Keratinocyte (primary cell): ENCODE results near the gene PLEKHA1. TPM values are rescaled to one million over a fixed set of nuclear protein-coding genes. Genes with fewer than 3 reads are reported as not detected.

Experiments used
- DNase-seq: peaks from one replicate; pipeline ENCODE4 v3.0.0-alpha.2; 2011; ENCODE audit warnings: low read depth, missing footprints, low spot score
- FAIRE-seq: peaks from 2 replicates; lab custom pipeline; 2011; peaks lifted over from hg19 to GRCh38; lab: Jason Lieb, UNC
- H2AFZ ChIP-seq: 2 replicates; pipeline ENCODE4 v1.6.0; 2012; ENCODE audit warnings: low read length, control low read depth, inconsistent platforms; ENCODE audit not compliant: control insufficient read depth
- H3K27ac ChIP-seq: 2 replicates; pipeline ENCODE4 v1.5.1; 2011; ENCODE audit warnings: low read length; ENCODE audit not compliant: control insufficient read depth, insufficient read depth
- H3K27me3 ChIP-seq: 3 replicates; pipeline ENCODE4 v1.6.0; 2011; ENCODE audit warnings: low read length; ENCODE audit not compliant: control insufficient read depth, insufficient read depth; ENCODE audit errors: extremely low read depth
- H3K36me3 ChIP-seq, 2 experiments: 2 replicates in 1 of 2; 3 replicates in 1 of 2; pipeline ENCODE4 v1.5.1; 2011; ENCODE audit warnings: low read length in 2 of 2, mild to moderate bottlenecking in 1 of 2; ENCODE audit not compliant: control insufficient read depth in 2 of 2, insufficient read depth in 2 of 2; ENCODE audit errors: extremely low read depth in 1 of 2
- H3K4me1 ChIP-seq: 3 replicates; pipeline ENCODE4 v1.5.1; 2011; ENCODE audit warnings: low read length; ENCODE audit not compliant: control insufficient read depth, insufficient read depth; ENCODE audit errors: extremely low read depth
- H3K4me2 ChIP-seq: 3 replicates; pipeline ENCODE4 v1.6.0; 2011; ENCODE audit warnings: low read depth, low read length; ENCODE audit not compliant: control insufficient read depth, insufficient read depth; ENCODE audit errors: extremely low read depth
- H3K4me3 ChIP-seq, 3 experiments: fragments of 200-600 bp in 1 of 3; sonication (generic) in 1 of 3; 2 replicates in 2 of 3; 3 replicates in 1 of 3; pipeline ENCODE4 v1.5.1; 2011 to 2016; ENCODE audit warnings: low read length in 3 of 3, mild to moderate bottlenecking in 3 of 3, control low read depth in 2 of 3, inconsistent platforms in 1 of 3, low read depth in 1 of 3, mixed read lengths in 1 of 3, mixed run types in 1 of 3, moderate library complexity in 1 of 3; ENCODE audit not compliant: control insufficient read depth in 2 of 3, insufficient read depth in 2 of 3; ENCODE audit errors: extremely low read depth in 1 of 3
- H3K79me2 ChIP-seq: 2 replicates; pipeline ENCODE4 v1.6.0; 2012; ENCODE audit warnings: low read length; ENCODE audit not compliant: control insufficient read depth, insufficient read depth
- H3K9ac ChIP-seq: 3 replicates; pipeline ENCODE4 v1.6.0; 2011; ENCODE audit warnings: low read length; ENCODE audit not compliant: control insufficient read depth, insufficient read depth; ENCODE audit errors: extremely low read depth
- H3K9me1 ChIP-seq: 3 replicates; pipeline ENCODE4 v1.6.0; 2011; ENCODE audit warnings: low read length; ENCODE audit not compliant: control insufficient read depth, insufficient read depth; ENCODE audit errors: extremely low read depth
- H3K9me3 ChIP-seq: 2 replicates; pipeline ENCODE4 v1.5.1; 2012; ENCODE audit warnings: low read depth, low read length; ENCODE audit not compliant: control insufficient read depth
- H4K20me1 ChIP-seq: 3 replicates; pipeline ENCODE4 v1.6.0; 2011; ENCODE audit warnings: low read length; ENCODE audit not compliant: control insufficient read depth, insufficient read depth; ENCODE audit errors: extremely low read depth
- CTCF ChIP-seq, 3 experiments: IDR thresholded peaks in 1 of 3; conservative IDR thresholded peaks in 1 of 3; optimal IDR thresholded peaks in 1 of 3; 2 replicates in 2 of 3; 3 replicates in 1 of 3; pipeline versions ENCODE3 to v1.5.1; 2011; ENCODE audit warnings: low read length in 3 of 3, mild to moderate bottlenecking in 3 of 3, moderate library complexity in 2 of 3, control low read depth in 1 of 3, inconsistent platforms in 1 of 3; ENCODE audit not compliant: insufficient read depth in 2 of 3; ENCODE audit errors: extremely low read depth in 1 of 3
- EZH2 ChIP-seq: IDR thresholded peaks from one replicate; pipeline ENCODE4 v1.6.1; 2012; ENCODE audit warnings: inconsistent platforms, mild to moderate bottlenecking, low read length, moderate library complexity
- dilution Hi-C: fragments of 300-500 bp; cut with MboI; formaldehyde crosslinking; loops from one replicate; pipeline ENCODE4 v1.7.0; 2020; ENCODE audit warnings: low sequenced_read_pairs; ENCODE audit not compliant: extremely low pct_ligation_motif_present
- polyA plus RNA-seq, 5 experiments: library from polyadenylated mRNA; depleted of rRNA in 3 of 5; stranded (reverse) in 3 of 5; stranded (forward) in 1 of 5; unstranded in 1 of 5; fragments of >200 nt; gene quantifications; 1 replicate in 1 of 5; 2 replicates in 3 of 5; 3 replicates in 1 of 5; pipeline versions ENCODE4 v1.2.1 to v1.2.3, GENCODE V29; 2011 to 2012; ENCODE audit warnings: missing spikeins in 2 of 5, low read depth in 1 of 5, low replicate concordance in 1 of 5

PLEKHA1 gene
- polyA plus RNA-seq, 1 donor (not counting 4 experiments of a cell fraction or from before 2014, with no cell fraction given): 66.7 TPM

- H3K79me2 ChIP-seq: no peaks in the 10 kb centered on the region
- H3K4me2 ChIP-seq: no peak overlapping the region
- no peak overlapping the region for H3K27ac ChIP-seq
- FAIRE-seq (no peak), DNase-seq (no peak)
- H3K9me1 ChIP-seq: no peaks in the 10 kb centered on the region
- no peaks in the 10 kb centered on the region for H3K36me3 ChIP-seq
- H3K4me1 ChIP-seq: no peaks in the 10 kb centered on the region
- no peak overlapping the region for H3K9ac ChIP-seq
- no peaks in the 10 kb centered on the region for H3K27me3 ChIP-seq
- no peak overlapping the region for H3K4me3 ChIP-seq
- H3K9me3 ChIP-seq: no peaks in the 10 kb centered on the region
- no peak overlapping the region for H2AFZ ChIP-seq
- dilution Hi-C loops: no loop called here
- TF ChIP-seq CTCF (optimal IDR thresholded peaks at IDR 0.05 in 1 of 3, IDR thresholded peaks at IDR 0.05 in 1 of 3, conservative IDR thresholded peaks at IDR 0.05 in 1 of 3; ENCODE audit: extremely low read depth in 1 of 3, insufficient read depth in 2 of 3, low read length in 3 of 3) (no peak), EZH2 (no peak)
- no peaks in the 10 kb centered on the region for H4K20me1 ChIP-seq
Observed at GRCh38 chr10:122441961-122442360, 67.5 kb downstream of the PLEKHA1 start.

GRCh38 chr10:122445469-122445868, 71.0 kb downstream of the PLEKHA1 start:
- TF ChIP-seq EZH2: no peak
- no peak for TF ChIP-seq CTCF (optimal IDR thresholded peaks at IDR 0.05 in 1 of 3, IDR thresholded peaks at IDR 0.05 in 1 of 3, conservative IDR thresholded peaks at IDR 0.05 in 1 of 3; ENCODE audit: extremely low read depth in 1 of 3, insufficient read depth in 2 of 3, low read length in 3 of 3)
- Histone ChIP-seq H3K9ac (no peak overlapping the region), H3K79me2 (no peaks in the 10 kb centered on the region), H3K36me3 (no peaks in the 10 kb centered on the region), H3K27me3 (no peaks in the 10 kb centered on the region), H3K27ac (no peak overlapping the region), H3K4me3 (no peak overlapping the region), H4K20me1 (no peaks in the 10 kb centered on the region), H3K9me1 (no peaks in the 10 kb centered on the region), H3K9me3 (no peaks in the 10 kb centered on the region), H2AFZ (no peak overlapping the region), H3K4me2 (no peak overlapping the region), H3K4me1 (peaks cover 3% of the 10 kb centered on the region)
- FAIRE-seq (no peak), DNase-seq (no peak)
- dilution Hi-C loops: no loop called here
